Small intestine (tissue), 7 donors: ENCODE results near the gene BRD1. TPM values are rescaled to one million over a fixed set of nuclear protein-coding genes. Genes with fewer than 3 reads are reported as not detected.

Experiments used
- DNase-seq, 2 donors: peaks; one replicate each; pipeline versions ENCODE4 v3.0.0 to v3.0.0-alpha.2; 2013
- FAIRE-seq: peaks from 2 replicates; lab custom pipeline; 2012; peaks lifted over from hg19 to GRCh38; lab: Jason Lieb, UNC
- H3K27ac ChIP-seq, 3 donors: one replicate each; pipeline ENCODE4 v1.5.1; 2013; ENCODE audit warnings: low read length in 2 of 3, mild to moderate bottlenecking in 2 of 3, control low read depth in 1 of 3, inconsistent platforms in 1 of 3, low read depth in 1 of 3, moderate library complexity in 1 of 3
- H3K27me3 ChIP-seq, 3 donors: one replicate each; pipeline ENCODE4 v1.6.1; 2013; ENCODE audit warnings: low read length in 3 of 3, inconsistent platforms in 1 of 3; ENCODE audit not compliant: control insufficient read depth in 3 of 3, insufficient read depth in 3 of 3
- H3K36me3 ChIP-seq, 3 donors: one replicate each; pipeline ENCODE4 v1.6.1; 2013; ENCODE audit warnings: low read length in 3 of 3, inconsistent platforms in 1 of 3, low read depth in 1 of 3, mild to moderate bottlenecking in 1 of 3, moderate library complexity in 1 of 3; ENCODE audit not compliant: control insufficient read depth in 3 of 3, insufficient read depth in 2 of 3
- H3K4me1 ChIP-seq, 3 donors: one replicate each; pipeline ENCODE4 v1.6.1; 2013; ENCODE audit warnings: low read length in 2 of 3, inconsistent platforms in 1 of 3, low read depth in 1 of 3, mild to moderate bottlenecking in 1 of 3, moderate library complexity in 1 of 3; ENCODE audit not compliant: control insufficient read depth in 3 of 3, insufficient read depth in 2 of 3
- H3K4me3 ChIP-seq, 3 donors: one replicate each; pipeline ENCODE4 v1.5.1; 2013; ENCODE audit warnings: low read length in 3 of 3, control low read depth in 1 of 3, inconsistent platforms in 1 of 3, low read depth in 1 of 3, mild to moderate bottlenecking in 1 of 3, moderate library complexity in 1 of 3
- H3K9me3 ChIP-seq, 2 donors: one replicate each; pipeline ENCODE4 v1.6.1; 2013; ENCODE audit warnings: low read depth in 1 of 2, low read length in 1 of 2; ENCODE audit not compliant: control insufficient read depth in 2 of 2, insufficient read depth in 1 of 2
- WGBS, 3 donors: extraction: QIAGEN DNeasy Blood & Tissue Kit; methylation state at CpG; one replicate each; pipeline ENCODE4 v1.1.7; 2013; 5-methylcytosine and 5-hydroxymethylcytosine counted together
- polyA plus RNA-seq, 4 donors: library from polyadenylated mRNA; stranded (reverse) in 3 of 4; unstranded in 1 of 4; fragments of 200-250 nt in 3 of 4; fragments of 120-200 nt in 1 of 4; gene quantifications; one replicate each; pipeline versions ENCODE4 v1.2.1 to v1.2.3, GENCODE V29; 2013
- donor health status: healthy with polysubstance abuse.
- donor health status: control.
- donor health status: control.
- donor health status: Bipolar disorder and iron deficiency.
- donor health status: healthy.

Gene BRD1
- polyA plus RNA-seq, 4 donors = 18.5 to 33.2 (median 23.9) TPM

DNA sequence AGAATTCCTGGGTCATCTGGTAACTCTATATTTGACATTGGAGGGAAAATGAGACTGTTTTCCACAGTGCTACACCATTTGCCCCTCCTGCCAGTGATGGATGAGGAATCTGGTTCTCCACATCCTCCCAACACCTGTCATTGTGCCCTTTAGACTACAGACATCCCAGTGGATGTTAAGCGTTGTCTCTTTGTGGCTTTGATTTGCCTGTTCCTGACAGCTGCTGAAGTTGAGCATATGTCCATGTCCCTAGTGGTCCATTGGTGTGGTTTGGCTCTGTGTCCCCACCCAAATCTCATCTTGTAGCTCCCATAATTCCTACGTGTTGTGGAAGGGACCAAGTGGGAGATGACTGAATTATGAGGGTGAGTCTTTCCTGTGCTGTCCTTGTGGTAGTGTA lies 88.5 kb downstream of the BRD1 start:
- Histone ChIP-seq H3K36me3 (no peaks in the 10 kb centered on the region), H3K27ac (no peak overlapping the region), H3K9me3 (no peaks in the 10 kb centered on the region), H3K27me3 (peaks cover 0 to 2% (median 0%) of the 10 kb centered on the region in 3 donors), H3K4me3 (no peak overlapping the region), H3K4me1 (no peaks in the 10 kb centered on the region)
- FAIRE-seq = no peak
- 66 to 82% (median 80%) methylated on average over 2 of the region's 2 CpGs for WGBS, 3 donors
- no peak for DNase-seq

DNA sequence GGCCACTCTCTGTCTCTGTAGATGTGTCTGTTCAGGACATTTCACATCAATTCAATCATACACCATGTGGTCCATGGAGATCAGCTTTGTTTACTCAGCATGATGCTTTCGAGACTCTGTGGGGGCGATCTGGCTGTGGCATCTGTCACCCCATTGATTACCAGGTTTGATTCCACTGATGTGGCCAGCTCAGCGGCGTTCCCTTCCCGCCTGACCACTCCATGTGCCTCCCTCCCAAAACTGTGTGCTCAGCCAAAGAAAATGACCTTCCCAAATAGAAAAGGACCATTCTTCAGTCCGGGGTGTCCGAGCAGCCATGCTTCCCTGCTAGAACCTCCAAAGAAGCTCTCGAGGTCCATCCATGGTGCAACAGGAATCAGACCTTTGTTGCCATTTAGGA lies 89.1 kb downstream of the BRD1 start:
- Histone ChIP-seq H3K36me3 (no peaks in the 10 kb centered on the region), H3K27ac (no peak overlapping the region), H3K9me3 (no peaks in the 10 kb centered on the region), H3K27me3 (peaks cover 0 to 2% (median 0%) of the 10 kb centered on the region in 3 donors), H3K4me3 (no peak overlapping the region), H3K4me1 (no peaks in the 10 kb centered on the region)
- DNase-seq (no peak), FAIRE-seq (no peak)
- WGBS, 3 donors = 74 to 79% (median 77%) methylated on average over 8 of the region's 8 CpGs

DNA sequence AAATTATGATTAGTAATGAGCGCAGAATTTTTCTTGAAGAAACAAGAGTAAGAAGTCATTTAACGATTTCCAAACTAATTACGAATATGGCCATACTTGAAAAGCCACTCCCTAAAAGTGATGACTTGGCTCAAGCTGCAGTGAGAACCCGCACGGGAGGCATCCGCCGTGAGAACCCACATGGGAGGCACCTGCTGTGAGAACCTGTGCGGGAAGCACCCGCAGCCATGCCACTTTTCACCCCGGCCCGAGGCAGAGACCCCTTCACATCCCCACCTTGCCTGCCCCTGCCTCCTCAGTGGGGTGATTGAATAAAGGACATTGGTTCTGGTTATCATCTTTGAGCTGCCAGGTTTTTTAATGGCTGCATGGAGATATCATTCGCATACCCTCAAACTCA lies 89.7 kb downstream of the BRD1 start:
- H3K4me3 ChIP-seq = no peak overlapping the region
- H3K4me1 ChIP-seq = no peaks in the 10 kb centered on the region
- no peak overlapping the region for H3K27ac ChIP-seq
- 90 to 93% (median 91%) methylated on average over 12 of the region's 12 CpGs for WGBS, 3 donors
- DNase-seq (no peak), FAIRE-seq (no peak)
- no peaks in the 10 kb centered on the region for H3K36me3 ChIP-seq
- H3K27me3 ChIP-seq = peaks cover 0 to 4% (median 0%) of the 10 kb centered on the region in 3 donors
- H3K9me3 ChIP-seq = no peaks in the 10 kb centered on the region

DNA sequence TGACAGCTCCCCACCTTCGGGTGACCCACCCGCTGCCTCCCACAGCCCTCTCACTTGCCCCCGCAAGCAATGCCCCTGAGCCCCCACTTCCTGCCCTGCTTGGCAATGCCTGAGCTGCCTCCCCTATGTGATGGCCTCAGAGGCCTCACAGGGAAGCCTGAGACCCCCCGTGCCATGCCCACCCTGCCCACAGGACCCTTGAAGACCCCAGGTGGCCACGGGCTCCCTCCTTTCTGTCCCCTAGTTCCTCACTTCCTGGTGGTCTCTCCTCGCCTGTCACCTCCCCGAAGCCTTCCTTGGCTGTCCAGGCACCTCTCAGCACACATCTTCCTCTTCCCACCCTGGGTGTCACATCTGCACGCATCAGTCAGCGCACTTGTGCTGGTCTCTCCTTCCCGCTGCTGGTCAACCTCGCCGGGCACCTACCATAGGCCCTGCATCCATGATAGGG lies 90.5 kb downstream of the BRD1 start:
- H3K27me3 ChIP-seq = peaks cover 0 to 5% (median 0%) of the 10 kb centered on the region in 3 donors
- H3K27ac ChIP-seq = no peak overlapping the region
- H3K4me1 ChIP-seq = no peaks in the 10 kb centered on the region
- no peak overlapping the region for H3K4me3 ChIP-seq
- no peaks in the 10 kb centered on the region for H3K9me3 ChIP-seq
- 79 to 87% (median 82%) methylated on average over 9 to 12 of the region's 12 CpGs for WGBS, 3 donors
- DNase-seq = no peak
- H3K36me3 ChIP-seq = no peaks in the 10 kb centered on the region
- FAIRE-seq = no peak

DNA sequence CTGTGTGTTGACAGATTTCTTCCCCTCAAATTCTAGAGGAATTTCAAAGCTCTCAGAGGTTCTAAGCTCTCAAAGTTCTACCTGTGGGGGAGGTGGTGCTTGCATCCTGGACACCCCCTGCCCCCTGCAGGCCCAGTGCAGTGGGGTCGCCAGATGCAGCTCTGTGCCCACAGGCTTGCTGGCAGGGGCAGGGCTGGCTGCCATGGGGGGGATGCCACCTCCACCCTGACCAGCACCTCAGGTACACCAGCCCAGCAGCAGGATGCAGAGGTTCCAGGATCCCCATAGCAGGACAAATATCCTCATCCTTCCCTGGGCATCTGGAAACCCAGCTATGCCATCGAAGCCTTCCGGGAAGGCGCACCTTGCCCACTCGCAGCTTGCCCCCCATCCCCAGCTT lies 91.1 kb downstream of the BRD1 start:
- 87 to 96% (median 89%) methylated on average over 2 to 5 of the region's 5 CpGs for WGBS, 3 donors
- FAIRE-seq = no peak
- no peaks in the 10 kb centered on the region for H3K36me3 ChIP-seq
- no peaks in the 10 kb centered on the region for H3K9me3 ChIP-seq
- H3K27ac ChIP-seq = no peak overlapping the region
- no peaks in the 10 kb centered on the region for H3K4me1 ChIP-seq
- no peak for DNase-seq
- H3K27me3 ChIP-seq = peaks cover 0 to 5% (median 0%) of the 10 kb centered on the region in 3 donors
- H3K4me3 ChIP-seq = no peak overlapping the region

DNA sequence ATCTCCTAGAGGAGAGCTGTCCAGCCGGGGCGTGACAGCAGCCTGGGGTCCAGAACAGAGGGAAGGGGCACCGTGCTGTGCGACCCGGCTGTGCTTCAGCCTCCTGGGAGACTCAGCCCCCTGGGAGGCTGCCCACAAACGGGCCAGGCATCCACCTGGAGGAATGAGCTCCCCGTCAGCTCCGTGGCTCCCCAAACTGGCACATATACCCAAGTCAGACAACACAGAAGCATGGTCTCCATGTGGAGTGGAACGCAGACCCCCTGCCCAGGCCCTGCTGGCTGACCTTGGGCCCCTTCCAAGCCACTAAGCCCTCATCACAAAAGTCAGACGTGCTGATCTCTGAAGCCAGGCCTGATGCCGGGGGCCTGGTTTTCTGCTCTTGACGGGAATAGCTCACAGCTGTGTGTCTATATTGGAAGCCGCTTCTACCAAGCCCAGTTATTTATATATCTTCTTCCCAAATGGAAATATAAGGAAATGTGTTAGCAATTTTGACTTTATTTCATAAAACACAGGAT lies 91.7 kb downstream of the BRD1 start:
- Histone ChIP-seq H3K4me3 (no peak overlapping the region), H3K4me1 (no peaks in the 10 kb centered on the region), H3K27ac (no peak overlapping the region), H3K27me3 (peaks cover 0 to 5% (median 0%) of the 10 kb centered on the region in 3 donors), H3K9me3 (no peaks in the 10 kb centered on the region), H3K36me3 (no peaks in the 10 kb centered on the region)
- WGBS, 3 donors = 59 to 71% (median 65%) methylated on average over 13 of the region's 13 CpGs
- no peak for FAIRE-seq
- DNase-seq = no peak

DNA sequence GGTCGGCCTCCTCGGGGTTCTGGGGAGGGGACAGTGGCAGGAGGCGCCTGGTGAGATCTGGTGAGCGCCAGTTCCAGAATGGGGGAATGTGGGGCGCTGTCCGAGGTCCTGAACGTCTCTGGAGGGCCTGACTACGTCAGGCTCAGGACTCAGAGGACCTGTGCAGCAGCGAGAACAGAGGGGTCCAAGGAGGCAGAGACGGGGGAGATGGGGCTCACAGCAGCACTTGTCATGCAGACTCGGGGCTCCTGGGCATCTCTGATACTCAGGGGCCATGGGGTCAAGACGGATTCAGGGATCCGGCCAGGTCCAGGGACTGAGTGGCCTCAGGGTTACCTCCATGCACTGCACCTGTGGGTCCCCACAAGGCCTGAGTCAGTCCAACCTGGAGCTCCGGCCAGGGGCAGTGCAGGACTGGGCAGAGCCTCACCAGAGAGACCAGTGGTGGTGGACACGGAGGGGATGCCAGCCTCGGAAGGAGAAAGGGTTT lies 92.2 kb downstream of the BRD1 start:
- Histone ChIP-seq H3K4me1 (no peaks in the 10 kb centered on the region), H3K9me3 (no peaks in the 10 kb centered on the region), H3K4me3 (no peak overlapping the region), H3K27ac (no peak overlapping the region), H3K36me3 (no peaks in the 10 kb centered on the region), H3K27me3 (peaks cover 0 to 5% (median 0%) of the 10 kb centered on the region in 3 donors)
- DNase-seq (peak in 1 of 2 donors; percentile 35), FAIRE-seq (no peak)
- 30 to 38% (median 33%) methylated on average over 16 of the region's 16 CpGs for WGBS, 3 donors

DNA sequence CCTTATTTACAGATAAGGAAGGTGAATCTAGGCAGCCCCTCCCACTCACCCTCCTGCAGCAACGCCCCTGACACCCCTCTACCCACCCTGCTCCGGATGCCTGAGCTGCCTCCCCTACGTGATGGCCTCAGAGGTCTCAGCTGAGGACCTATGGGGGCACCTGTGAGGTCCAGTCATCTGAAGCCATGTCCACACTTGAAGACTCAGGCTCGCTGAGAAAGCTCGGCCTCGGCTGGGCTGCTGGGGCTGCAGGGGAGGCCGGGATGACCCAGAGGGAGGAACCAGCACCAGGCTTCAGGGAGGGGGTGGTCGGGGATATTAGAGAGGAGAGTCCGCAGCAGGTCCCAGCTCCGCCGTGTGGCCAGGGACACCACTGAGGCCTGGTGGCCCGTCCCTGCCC lies 92.8 kb downstream of the BRD1 start:
- no peaks in the 10 kb centered on the region for H3K9me3 ChIP-seq
- no peak overlapping the region for H3K27ac ChIP-seq
- H3K36me3 ChIP-seq = no peaks in the 10 kb centered on the region
- FAIRE-seq (no peak), DNase-seq (no peak)
- 79 to 82% (median 81%) methylated on average over 12 of the region's 12 CpGs for WGBS, 3 donors
- H3K4me1 ChIP-seq = no peaks in the 10 kb centered on the region
- peaks cover 0 to 5% (median 0%) of the 10 kb centered on the region in 3 donors for H3K27me3 ChIP-seq
- no peak overlapping the region for H3K4me3 ChIP-seq

DNA sequence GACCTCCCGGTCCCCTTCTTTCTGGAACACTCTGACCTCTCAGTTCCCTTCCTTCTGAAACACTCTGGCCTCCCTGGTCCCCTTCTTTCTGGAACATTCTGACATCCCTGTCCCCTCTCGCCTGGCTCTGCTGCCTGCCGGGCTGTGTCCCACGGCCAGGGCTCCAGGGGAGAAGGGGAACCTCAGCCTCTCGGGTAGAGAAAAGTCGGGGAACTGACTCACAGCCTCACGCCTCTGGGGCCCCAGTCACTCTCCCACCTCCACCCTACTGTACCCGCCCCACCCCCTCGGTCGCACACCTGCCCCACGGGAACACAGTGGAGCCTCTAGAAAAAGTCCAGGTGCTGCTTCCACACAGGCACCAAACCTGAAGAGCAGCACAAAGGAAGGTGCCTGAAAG lies 93.3 kb downstream of the BRD1 start:
- peaks cover 0 to 5% (median 0%) of the 10 kb centered on the region in 3 donors for H3K27me3 ChIP-seq
- no peak for FAIRE-seq
- H3K4me1 ChIP-seq = no peaks in the 10 kb centered on the region
- no peak for DNase-seq
- H3K9me3 ChIP-seq = no peaks in the 10 kb centered on the region
- H3K36me3 ChIP-seq = no peaks in the 10 kb centered on the region
- no peak overlapping the region for H3K4me3 ChIP-seq
- WGBS, 3 donors = 58 to 79% (median 72%) methylated on average over 10 to 11 of the region's 11 CpGs
- no peak overlapping the region for H3K27ac ChIP-seq
